Left lung (tissue), 10 donors: Measurements from ENCODE around the gene LGALS12. TPM values are rescaled to one million over a fixed set of nuclear protein-coding genes. Genes with fewer than 3 reads are reported as not detected.
"Not testable (repeated sequence)": the region's sequence is repeated elsewhere in the genome, so short reads cannot be mapped to it uniquely, and the experiment has no call there.

Experiments
- ATAC-seq: fragments of 200-7000 bp; cut with Tn5 transposase; one replicate; pipeline ENCODE4 v1.9.1; 2020; ENCODE audit warnings: moderate library complexity
- DNase-seq, 4 donors: peaks; one replicate each; pipeline ENCODE4 v3.0.0-alpha.2; 2013 to 2020
- H3K27ac ChIP-seq, 2 donors: fragments of 200-600 bp; sonication (generic) in 1 of 2; one replicate each; pipeline versions ENCODE4 v1.5.0 to v1.8.0; 2020 to 2021
- H3K27me3 ChIP-seq, 2 donors: fragments of 200-600 bp; sonication (generic) in 1 of 2; one replicate each; pipeline versions ENCODE4 v1.5.0 to v1.8.0; 2020 to 2021
- H3K36me3 ChIP-seq, 2 donors: fragments of 200-600 bp; sonication (generic) in 1 of 2; one replicate each; pipeline versions ENCODE4 v1.5.0 to v1.8.0; 2020 to 2021
- H3K4me1 ChIP-seq, 2 donors: fragments of 200-600 bp; one replicate each; pipeline ENCODE4 v1.8.0; 2021
- H3K4me3 ChIP-seq, 2 donors: fragments of 200-600 bp; sonication (generic) in 1 of 2; one replicate each; pipeline versions ENCODE4 v1.5.0 to v1.8.0; 2020 to 2021; ENCODE audit warnings: mild to moderate bottlenecking in 1 of 2
- H3K9me3 ChIP-seq, 2 donors: fragments of 200-600 bp; sonication (generic) in 1 of 2; one replicate each; pipeline versions ENCODE4 v1.5.0 to v1.8.0; 2020 to 2021
- CTCF ChIP-seq, 2 donors: fragments of 200-600 bp; sonication (generic) in 1 of 2; IDR thresholded peaks; one replicate each; pipeline versions ENCODE4 v1.5.0 to v1.8.0; 2021; ENCODE audit warnings: antibody characterized with exemption in 2 of 2
- intact Hi-C, 2 donors: fragments of 100-400 bp; cut with DNase I; formaldehyde crosslinking; loops; one replicate each; pipeline versions ENCODE4 v1.11.2 to v1.14.2; 2022
- polyA plus RNA-seq, 6 donors: library from polyadenylated mRNA; unstranded; fragments of 120-200 nt; gene quantifications; one replicate each; pipeline ENCODE4 v1.2.1, GENCODE V29; 2013; ENCODE audit not compliant: insufficient read length in 6 of 6
- total RNA-seq, 2 donors: library from RNA; stranded (reverse); fragmentation: NEBNext Ultra II Directional; extraction: Animal tissue kit (Norgen Biotek cat#: 25700); gene quantifications; one replicate each; pipeline ENCODE4 v1.2.1, GENCODE V29; 2021
- donor health status: DM: no; HTN: yes; CAD: no.
- donor health status: DM: no; HTN: no; CAD: no.

LGALS12 gene
- total and polyA plus RNA-seq, 8 donors, result 0.15 to 0.86 (median 0.27) TPM

GRCh38 chr11:63548178-63548577, 42.3 kb downstream of the LGALS12 start:
- no peaks in the 10 kb centered on the region for H3K9me3 ChIP-seq
- no peak for TF ChIP-seq CTCF (IDR thresholded peaks at IDR 0.05)
- H3K4me3 ChIP-seq, result no peak overlapping the region
- DNase-seq, result no peak
- H3K27me3 ChIP-seq, result no peaks in the 10 kb centered on the region
- no peaks in the 10 kb centered on the region for H3K4me1 ChIP-seq
- intact Hi-C loops, result no loop called here
- H3K36me3 ChIP-seq, result peaks cover 0 to 28% of the 10 kb centered on the region in 2 donors
- no peak for ATAC-seq
- H3K27ac ChIP-seq, result no peak overlapping the region

- no peak overlapping the region for H3K4me3 ChIP-seq
- peaks cover 0 to 8% of the 10 kb centered on the region in 2 donors for H3K4me1 ChIP-seq
- intact Hi-C loops, result no loop called here
- peaks cover 0 to 23% of the 10 kb centered on the region in 2 donors for H3K36me3 ChIP-seq
- no peak overlapping the region for H3K27ac ChIP-seq
- H3K9me3 ChIP-seq, result no peaks in the 10 kb centered on the region
- no peak for DNase-seq
- TF ChIP-seq CTCF (IDR thresholded peaks at IDR 0.05), result no peak
- ATAC-seq, result no peak
- H3K27me3 ChIP-seq, result no peaks in the 10 kb centered on the region
Observed at GRCh38 chr11:63549411-63549810, 43.5 kb downstream of the LGALS12 start.

- H3K27me3 ChIP-seq, H3K4me1 ChIP-seq, H3K27ac ChIP-seq, ATAC-seq, DNase-seq, H3K4me3 ChIP-seq, H3K9me3 ChIP-seq, intact Hi-C loops: not testable (repeated sequence)
- H3K36me3 ChIP-seq, result peaks cover 0 to 15% of the 10 kb centered on the region in 2 donors
Observed at GRCh38 chr11:63550156-63550700, 44.3 kb downstream of the LGALS12 start.

- Histone ChIP-seq H3K36me3 (peaks cover 0 to 5% of the 10 kb centered on the region in 2 donors), H3K4me1 (peaks cover 0 to 8% of the 10 kb centered on the region in 2 donors), H3K27ac (no peak overlapping the region), H3K9me3 (no peaks in the 10 kb centered on the region), H3K4me3 (no peak overlapping the region), H3K27me3 (no peaks in the 10 kb centered on the region)
- ATAC-seq, result no peak
- TF ChIP-seq CTCF (IDR thresholded peaks at IDR 0.05), result no peak
- intact Hi-C loops, result no loop called here
- no peak for DNase-seq
Observed at GRCh38 chr11:63551091-63551888, 45.4 kb downstream of the LGALS12 start.

- DNase-seq, result no peak
- intact Hi-C loops, result no loop called here
- Histone ChIP-seq H3K4me3 (no peak overlapping the region), H3K9me3 (no peaks in the 10 kb centered on the region), H3K27ac (no peak overlapping the region), H3K36me3 (no peaks in the 10 kb centered on the region), H3K4me1 (peaks cover 0 to 8% of the 10 kb centered on the region in 2 donors), H3K27me3 (no peaks in the 10 kb centered on the region)
- ATAC-seq, result no peak
- no peak for TF ChIP-seq CTCF (IDR thresholded peaks at IDR 0.05)
Observed at GRCh38 chr11:63551889-63552266, 46.0 kb downstream of the LGALS12 start.
